HuH-7 (cell line): ENCODE results near the gene PES1.
A peak's percentile ranks its signal among the peaks of the same experiment; 100 is the strongest.
"Not testable (repeated sequence)": the region's sequence is repeated elsewhere in the genome, so short reads cannot be mapped to it uniquely, and the experiment has no call there.

Experiments
- DNase-seq: peaks from one replicate; pipeline ENCODE4 v3.0.0; 2011; ENCODE audit warnings: low spot score

Gene PES1

DNA sequence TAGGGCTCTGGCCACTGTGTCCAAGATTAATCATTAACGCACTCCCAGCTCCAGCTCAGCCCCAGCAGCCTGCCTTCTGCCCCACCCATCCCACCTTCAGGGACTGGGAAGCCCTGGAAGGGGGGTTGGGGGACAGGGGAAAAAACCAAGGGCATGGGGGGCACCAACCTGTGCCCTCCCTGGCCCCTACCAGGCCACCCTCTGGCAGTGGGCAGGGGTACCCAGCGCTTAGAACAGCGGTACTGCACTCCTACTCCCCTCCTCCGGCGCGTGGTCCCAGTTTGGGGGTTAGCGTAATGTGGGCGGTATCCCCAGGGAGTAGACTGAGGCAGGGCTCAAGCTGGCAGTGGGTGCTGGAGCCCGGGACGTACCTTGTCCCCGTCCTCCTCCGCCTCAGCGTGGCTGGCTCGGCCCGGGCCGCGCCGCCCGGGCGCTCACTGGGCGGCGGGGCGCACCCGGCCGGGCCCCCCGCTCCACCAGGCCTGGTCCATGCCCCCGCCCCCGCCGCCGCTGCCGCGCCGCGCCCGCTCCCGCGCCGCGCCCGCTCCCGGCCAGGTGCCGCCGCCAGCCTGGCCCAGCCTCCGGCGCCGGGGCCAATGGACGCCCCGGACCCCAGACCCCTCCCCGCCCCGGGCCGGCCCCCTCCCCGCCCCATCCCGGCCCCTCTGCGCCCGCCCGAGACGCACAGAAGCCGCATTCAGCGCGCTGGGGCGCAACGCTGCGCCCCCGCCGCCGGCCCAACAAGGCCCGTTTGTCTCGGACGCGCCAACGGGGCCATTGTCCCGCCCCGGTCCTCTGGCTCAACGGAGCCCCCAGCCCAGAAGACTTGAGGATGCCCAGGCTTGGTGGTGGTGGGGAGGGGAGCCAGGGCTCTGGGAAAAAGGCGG lies 17.4 kb downstream of the PES1 start, which contains the start of gene GAL3ST1:
Gene GAL3ST1, minus strand, starts transcription at position 571 of the 887 bp plus-strand sequence. CDS start 17,273 bp downstream, outside the sequence.
- peak; percentile 95 for DNase-seq

DNA sequence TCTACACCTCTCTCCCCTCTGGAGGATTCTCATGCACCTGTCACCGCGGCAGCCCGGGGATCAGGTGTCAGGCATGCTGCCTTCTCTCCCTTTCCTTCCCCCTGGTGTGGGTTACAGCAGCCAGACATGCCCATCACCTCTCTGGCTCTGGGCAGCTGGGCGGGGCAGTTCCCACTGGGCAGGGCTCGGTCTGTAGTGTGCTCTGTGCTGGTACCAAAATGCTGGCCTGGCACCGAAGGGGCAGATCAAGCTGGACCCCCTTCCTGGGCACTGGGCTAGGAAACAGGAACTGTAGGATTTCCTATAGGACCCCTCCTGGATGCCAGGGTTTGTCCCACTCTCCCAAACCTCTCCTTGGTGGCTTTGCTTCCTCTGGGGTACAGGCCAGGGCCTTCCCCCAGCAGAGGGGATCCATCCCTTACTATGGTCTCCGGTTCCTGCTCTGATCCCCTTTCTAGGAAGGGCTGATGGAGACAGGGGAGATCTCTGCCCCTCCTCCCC lies 18.1 kb downstream of the PES1 start:
- DNase-seq: no peak

DNA sequence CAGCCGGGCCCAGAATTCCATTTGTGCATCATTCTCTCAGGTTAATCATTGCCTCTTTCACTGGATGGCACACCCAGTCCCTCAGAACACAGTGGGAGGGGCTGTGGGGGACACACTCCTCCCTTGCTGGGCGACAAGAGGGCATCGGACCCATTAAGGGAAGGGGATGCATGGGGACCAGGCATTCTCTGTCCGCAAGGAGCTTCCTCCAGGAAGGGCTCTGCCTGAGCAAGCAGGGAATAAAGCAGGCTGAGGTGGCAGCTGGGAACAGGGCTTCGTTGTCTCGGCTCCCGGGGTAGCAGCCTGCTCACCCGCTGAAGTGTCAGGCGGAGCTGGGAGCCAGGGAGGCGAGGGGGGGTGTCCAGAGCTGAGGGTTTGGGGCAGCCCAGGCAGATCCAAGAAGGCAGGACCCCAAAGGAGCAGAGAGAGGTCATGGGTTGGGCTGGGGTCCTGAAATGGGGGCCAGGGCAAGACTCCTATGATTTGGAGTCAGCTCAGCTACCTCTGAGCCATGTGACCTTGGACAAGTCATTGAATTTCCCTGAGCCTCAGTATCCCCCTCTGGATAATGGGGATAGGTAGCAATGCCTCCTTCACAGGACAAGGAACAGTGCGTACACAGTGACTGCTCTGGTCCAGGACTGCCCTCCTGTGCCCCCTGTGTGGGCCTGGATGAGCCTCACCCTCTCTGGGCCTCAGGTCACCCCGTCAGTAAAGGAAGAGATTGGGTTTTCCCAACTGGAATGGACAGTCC lies 18.7 kb downstream of the PES1 start:
- DNase-seq: peak; percentile 50

DNA sequence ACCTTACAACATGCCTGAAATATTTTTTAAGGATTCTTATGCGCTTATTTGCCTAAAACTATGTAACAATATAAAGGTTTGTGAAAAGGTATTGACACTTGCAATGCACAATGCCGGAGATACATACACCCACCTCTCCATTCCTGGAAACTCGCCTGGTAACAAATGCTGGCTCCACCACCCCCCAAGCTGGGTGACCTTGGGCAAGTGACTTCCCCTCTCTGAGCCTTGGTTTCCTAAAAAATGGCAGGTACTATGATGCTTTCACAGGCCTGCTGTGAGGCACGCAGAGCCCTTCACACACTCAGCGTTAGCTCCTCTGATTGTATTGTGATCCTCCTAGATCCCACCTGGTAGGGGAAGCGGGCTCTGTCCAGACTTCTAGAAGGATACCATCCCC lies 19.5 kb downstream of the PES1 start:
- DNase-seq: no peak

DNA sequence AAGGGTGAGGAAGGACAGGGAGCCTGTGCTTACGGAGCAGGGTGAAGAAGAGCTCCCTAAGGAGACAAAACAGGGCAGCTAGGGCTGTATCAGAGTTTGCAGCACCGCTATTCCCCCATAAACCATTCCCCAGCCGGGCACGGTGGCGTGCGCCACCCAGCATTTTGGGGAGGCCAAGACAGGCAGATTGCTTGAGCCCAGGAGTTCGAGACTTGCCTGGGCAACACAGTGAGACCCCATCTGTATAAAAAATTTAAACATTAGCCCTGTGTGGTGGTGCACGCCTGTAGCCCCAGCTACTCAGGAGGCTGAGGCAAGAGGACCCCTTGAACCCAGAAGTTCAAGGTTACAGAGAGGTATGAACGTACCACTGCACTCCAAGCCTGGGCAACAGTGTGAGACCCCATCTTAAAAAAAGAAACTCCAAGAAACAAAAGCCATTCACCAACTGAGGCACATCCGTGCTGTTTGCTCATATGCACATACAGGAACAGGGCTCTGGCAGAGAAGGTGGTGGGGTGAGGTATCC lies 22.0 kb downstream of the PES1 start:
- no peak for DNase-seq

DNA sequence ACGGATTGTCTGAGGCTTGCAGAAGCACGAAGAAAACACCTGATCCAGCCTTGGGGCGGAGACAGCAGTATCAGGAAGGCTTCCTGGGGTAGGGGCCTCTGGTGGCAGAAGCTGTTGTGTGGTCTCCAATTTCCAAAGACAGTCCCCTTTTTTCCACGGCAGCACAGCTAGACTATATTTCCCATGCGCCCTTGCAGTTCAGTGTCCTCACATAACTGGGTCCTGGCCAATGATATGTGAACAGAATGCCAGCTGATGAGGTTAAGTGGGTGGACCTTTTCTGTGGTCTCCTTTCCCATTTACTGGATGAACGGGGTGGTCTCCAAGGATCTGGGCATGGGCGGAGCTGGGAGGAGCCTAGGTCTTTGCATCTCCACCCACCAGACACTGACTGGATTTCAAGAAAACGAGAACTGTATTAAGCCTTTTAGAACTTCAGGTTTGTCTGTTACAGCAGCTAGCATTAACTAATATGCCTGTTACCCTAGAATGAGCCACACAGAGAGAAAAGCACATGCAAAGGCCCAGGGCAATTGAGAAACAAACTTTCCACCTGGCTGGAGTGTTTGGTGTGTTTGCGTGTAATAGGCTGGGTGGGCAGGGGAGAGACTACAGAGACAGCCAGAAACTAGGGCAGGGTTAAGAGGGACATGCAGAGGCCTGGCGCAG lies 23.4 kb downstream of the PES1 start:
- DNase-seq: no peak

DNA sequence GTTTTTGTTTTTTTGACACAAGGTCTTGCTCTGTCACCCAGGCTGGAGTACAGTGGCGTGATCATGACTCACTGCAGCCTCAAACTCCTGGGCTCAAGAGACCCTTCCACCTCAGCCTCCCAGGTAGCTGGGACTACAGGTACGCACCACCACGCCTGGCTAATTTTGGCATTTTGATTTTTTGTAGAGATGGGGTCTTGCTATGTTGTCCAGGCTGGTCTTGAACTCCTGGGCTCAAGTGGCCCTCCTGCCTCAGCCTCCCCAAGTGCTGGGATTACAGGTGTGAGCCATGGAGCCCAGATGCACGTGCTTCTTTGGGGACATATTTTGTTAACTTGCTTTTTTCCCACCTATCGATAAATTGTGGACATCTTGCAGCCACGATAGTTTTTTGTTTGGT lies 24.4 kb downstream of the PES1 start:
- not testable (repeated sequence) for DNase-seq

DNA sequence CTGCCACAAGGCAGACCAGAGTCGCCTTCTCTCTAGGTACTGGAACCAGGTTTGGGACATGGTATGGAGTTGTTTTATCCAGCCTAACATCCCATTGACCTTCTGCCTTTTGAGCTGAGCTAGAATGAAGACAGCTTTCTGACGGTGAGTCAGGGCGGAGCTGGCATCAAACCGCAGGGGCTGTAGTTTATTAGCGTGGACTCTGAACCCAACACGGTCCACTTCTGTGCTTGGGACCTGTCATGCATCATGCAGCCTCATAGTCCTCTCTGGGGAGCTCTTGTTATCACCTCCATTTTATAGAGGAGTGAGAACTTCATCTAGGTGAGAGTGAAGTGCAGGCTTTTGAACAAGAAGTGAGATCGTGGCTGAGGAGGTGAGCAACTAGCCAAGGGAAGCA lies 25.6 kb downstream of the PES1 start:
- peak; percentile 81 for DNase-seq

DNA sequence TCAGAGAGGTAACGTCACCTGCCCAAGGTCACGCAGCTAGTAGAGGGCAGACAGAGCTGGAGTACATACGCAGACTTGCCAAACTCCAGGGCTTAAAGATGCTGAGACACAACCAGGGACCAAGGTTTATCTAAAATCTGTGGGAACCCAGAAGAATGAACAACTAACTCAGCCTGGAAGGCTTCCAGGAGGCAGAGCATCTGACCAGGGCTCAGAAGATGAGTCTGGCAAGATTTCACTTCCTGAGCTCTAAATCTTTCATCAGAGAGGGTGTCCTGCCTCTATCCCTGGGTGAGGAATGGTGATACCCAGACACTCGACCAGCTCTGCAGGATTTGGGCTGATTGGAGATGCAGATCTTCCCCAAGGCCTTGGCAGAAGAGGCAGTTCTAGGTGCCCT lies 26.4 kb downstream of the PES1 start:
- no peak for DNase-seq

DNA sequence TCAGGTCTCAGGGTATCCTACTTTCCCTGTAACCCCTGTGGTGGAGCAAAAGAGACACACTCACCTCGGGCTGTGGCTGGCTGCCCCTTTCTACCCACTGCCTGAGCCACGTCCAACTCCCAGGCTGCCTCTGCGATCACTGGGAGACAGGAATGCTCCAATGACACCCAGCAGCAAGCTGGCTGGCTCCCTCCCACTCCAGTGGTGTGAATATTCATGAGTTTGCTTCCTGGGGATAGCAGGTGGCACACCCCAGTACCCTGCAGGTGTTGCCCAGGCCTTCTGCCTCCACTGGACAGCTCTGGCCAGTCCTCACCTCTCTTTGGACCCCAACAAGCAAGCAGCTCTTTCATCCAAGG lies 27.0 kb downstream of the PES1 start:
- no peak for DNase-seq

DNA sequence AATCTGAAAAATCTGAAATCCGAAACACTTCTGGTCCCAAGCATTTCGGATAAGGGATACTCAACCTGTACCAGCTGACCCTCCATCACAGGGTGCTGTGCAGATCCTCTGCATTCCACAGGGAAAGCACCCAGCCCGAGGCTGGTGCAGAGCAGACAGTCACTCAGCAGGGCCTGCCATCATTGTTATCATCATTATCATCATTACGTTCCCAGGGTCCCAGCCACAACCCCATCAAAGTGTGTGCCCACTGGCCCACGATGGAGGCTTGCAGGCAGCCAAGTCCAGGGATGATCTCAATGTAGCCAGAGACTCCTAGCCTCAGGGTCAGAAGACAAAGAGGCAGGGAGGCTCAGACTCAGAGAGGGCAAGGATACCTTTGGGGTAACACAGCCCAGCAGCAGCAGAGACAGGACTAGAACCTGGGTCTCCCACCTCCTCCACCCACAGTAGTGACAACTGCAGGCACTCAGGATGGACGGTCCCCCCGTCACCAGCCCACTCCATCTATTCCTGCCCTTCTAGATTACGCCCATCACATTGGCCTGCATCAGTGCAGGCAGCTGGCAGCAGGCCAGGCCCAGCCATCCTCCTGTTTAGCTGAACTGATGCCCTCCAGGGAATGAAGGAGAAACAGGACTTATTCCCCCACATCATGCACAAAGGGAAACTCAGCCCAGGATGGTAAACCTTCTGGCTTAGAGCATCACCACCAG lies 27.5 kb downstream of the PES1 start:
- DNase-seq: no peak

DNA sequence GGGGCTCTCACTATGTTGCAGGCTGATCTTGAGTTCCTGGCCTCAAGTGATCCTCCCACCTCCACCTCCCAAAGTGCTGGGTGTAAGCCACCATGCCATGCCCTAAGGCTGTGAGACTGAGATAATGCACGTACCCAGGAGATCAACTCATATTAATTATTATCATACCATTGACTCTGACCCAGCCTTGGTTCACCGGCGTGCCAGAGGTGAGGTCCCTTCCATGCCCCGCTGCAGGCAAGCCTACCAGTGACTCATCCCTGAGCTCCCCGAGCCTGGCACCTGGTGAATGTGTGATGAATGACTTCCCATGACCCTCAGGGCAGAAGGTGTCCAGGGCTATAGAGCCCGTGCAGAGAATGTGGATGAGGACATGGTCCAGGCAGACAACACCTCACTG lies 29.3 kb downstream of the PES1 start:
- no peak for DNase-seq

DNA sequence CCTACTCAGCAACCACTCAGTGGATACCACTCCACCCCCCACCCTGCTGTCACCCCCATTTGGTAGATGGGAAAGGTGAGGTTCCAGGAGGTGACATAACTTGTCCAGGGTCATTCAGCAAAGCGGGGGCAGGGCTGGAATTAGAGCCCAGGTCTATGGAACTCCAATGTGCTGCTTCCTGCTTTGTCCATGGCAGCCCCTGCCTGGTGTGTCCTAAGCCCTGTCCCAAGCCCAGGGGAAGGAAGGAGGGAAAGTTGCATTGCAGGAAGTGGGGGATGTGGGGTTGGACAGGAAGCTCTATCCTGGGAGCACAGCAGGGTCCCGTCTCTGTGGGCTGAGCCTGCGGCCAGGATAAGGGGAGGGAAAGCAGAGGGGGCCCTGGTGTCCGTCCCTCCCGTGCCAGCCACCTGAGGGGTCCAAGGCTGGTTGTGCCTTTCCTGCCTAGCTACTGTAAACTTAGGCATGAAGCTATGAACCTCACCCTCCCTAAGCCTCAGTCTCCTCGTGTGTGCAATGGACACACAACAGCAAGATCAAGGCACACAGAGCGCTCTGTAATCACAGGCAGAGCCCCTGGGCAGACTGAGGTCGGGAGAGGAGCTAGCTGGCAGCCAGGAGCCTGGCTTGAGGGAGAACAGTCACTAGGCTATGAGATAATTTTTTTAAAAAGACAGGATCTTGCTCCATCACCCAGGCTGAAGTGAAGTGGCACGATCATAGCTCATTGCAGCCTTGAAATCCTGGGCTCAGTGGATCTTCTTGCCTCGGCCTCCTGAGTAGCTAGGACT lies 30.1 kb downstream of the PES1 start:
- DNase-seq: no peak

DNA sequence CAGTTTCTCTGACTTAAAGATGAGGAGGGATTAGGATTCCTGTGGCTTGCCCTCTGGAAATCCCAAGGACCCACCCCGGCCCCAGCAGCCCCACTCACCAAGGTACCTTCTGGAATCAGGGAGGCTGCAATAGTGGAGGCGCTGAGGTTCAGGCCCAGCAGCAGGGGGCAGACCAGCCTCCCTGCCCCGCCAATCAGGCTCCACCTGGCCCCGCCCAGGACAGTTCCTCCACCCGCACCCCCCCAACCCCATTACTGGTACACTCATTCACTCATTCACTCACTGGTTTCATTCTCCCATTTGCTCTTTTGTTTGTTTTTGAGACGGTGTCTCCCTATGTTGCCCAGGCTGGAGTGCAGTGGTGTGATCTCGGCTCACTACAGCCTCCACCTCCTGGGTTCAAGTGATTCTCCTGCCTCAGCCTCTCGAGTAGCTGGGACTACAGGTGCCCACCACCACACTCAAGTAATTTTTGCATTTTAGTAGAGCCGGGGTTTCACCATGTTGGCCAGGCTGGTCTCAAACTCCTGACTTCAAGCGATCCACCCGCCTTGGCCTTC lies 31.0 kb downstream of the PES1 start:
- peak; percentile 61 for DNase-seq

DNA sequence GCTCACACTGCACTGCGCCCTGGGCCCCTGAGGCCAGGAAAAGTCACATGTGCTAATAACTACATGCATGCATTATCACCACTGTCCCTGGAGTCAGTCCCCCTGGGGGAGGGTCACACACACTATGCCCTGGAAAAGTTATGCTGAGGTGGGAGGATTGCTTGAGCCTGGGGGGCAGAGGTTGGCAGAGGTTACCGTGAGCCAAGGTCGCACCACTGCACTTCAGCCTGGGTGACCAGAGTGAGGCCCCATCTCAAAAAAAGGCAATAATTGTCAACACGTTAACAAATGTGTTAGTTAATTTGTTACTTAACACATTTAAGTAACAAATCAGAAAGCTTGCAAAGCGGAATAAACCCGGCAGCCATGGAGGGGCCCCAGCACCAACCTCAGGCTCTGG lies 31.8 kb downstream of the PES1 start:
- DNase-seq: no peak

DNA sequence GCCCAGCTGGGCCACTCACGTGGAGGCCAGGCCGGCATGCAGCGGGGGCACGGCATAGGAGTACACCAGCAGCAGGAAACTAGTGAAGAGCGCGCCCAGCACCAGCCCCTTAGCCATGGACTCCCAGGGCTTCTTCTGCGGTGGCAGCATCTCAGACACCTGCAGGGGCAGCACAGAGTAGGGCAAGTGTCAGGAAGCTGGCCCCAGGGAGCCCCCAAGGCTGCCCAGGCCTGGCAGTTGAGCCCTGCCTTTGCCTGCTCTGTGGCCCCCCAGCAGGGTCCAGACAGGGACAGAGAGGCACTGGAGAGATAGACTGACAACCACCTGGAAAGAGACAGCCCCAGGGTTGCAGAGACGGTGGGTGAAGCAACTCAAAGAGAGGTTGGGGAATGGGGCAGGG lies 34.5 kb downstream of the PES1 start:
- DNase-seq: no peak

DNA sequence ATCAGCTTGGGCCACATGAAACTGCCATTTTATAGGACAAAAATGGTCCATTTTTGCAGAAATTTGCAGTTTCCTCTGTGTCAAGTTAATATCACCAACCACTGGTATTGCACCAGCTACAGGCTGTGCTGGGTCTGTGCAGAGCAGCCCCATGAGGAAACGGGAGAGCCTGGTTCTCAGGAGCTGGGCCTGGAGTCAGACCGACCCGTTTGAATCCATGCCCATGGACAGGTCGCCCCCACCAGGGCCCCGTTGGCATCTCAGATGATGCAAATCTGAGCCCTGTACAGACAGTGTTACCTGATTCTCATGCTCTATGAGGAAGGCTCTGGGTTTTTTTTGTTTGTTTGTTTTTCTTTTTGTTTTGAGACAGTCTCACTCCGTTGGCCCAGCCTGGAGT lies 35.3 kb downstream of the PES1 start:
- no peak for DNase-seq

DNA sequence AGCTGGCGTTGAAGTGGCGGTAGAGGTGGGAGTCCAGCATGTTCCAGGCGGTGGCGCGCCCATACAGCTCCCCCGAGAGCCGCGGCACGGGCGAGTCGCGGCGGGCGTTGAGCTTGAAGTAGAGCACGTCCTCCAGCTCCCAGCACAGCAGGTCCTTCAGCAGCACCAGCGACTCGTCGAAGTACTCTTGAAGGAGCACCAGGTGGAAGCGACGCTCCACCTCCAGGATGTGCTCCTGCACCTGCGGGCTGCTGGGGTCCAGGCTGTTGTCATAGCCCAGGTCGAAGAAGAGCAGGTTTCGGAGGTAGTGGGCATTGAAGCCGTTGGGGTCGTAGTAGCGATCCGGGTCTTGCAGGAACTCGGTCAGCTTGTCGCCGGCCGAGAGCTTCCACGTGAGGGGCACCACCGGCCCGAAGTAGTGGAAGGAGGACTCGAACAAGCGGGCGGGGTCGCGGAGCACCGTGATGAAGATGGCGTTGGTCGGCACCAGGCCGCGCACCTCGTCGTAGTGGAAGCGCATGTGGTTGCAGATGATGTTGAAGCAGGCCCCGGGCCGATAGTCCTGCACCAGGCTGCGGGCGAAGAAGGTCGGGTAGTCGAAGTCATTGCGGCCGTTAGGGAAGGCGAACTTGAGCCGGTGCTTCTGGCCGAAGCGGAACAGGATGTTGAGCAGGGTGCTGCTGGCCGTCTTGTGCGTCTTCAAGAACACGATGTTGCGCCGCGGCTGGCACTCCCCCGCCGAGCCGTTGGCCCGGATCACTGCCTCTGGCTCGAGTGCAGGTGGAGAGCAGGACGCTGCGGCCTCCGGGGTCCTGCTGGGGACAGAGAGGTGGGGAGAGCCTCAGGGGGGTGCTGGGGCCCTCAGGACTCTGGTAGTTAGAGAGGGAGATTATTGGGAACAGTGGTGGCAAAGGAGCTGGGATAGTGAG lies 36.2 kb downstream of the PES1 start:
- no peak for DNase-seq

DNA sequence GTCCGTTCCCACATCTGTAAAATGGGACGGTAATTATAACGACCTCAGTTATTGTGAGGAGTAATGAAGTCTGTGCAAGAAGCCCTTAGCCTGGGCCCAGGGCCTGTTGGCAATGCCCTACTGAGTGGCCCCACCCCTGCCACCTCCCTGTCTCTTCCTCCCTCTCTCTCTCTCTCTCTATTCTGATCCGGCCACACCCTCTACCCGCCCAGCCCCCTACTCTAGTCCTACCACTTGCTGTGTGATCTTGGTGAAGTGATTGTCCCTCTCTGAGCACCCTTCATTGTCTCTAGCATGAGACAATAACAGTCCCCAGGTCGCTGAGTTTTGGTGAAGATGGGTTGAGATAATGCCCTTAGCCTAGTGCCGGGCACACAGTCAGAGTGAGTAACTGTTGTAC lies 37.7 kb downstream of the PES1 start:
- no peak for DNase-seq
